Kasumi-1 (cell line): ENCODE results near the gene SOWAHD.
"Not testable (repeated sequence)": the region's sequence is repeated elsewhere in the genome, so short reads cannot be mapped to it uniquely, and the experiment has no call there.

ENCODE experiments used
- DNase-seq, 2 experiments: peaks; one replicate each; lab custom pipeline; 2025; lab: John Stamatoyannopoulos, UW

SOWAHD gene, protein sequence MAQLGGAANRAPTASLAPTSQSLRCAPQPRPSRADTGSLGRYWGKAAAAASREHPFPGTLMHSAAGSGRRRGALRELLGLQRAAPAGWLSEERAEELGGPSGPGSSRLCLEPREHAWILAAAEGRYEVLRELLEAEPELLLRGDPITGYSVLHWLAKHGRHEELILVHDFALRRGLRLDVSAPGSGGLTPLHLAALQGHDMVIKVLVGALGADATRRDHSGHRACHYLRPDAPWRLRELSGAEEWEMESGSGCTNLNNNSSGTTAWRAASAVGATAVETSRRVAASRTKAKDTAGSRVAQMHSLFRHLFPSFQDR

DNA sequence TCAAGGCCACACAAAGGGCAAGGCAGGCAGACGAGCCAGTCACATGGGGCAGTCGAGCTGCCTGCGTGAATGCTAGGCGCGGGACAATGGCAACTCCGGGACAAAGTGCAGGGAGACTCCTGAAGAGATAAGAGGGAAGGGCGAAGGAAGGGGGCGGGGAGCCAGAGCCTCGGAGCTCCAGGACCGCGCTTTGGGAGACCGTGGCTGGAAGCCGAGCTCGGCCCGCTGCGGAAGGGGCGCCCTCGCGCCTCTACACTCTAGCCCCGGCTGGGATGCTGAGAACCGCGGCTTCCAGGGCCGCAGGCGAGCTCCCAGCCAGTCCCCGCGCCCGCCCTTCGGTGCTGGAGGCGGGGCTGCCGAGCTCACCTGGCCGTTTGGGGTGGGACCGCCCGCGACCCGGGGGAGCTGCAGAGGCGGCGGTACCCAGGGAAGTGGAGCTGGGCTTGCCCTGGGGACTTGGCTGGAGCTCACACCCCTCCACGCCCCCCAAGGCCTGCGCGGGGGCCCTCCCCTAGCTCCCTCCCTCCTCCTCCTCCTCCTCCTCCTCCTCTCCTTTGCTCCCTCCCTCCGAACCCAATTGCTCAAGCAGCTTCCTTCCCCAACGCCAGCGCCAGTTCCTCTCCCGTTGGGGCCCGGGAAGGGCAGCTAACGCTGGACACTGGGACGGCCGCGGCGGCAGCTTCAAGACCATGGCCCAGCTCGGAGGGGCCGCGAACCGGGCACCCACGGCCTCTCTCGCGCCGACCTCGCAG lies at the start of gene SOWAHD:
Gene SOWAHD (plus strand): TSS at position 610 of the 752 bp plus-strand sequence. CDS start 80 bp downstream, at position 690.
- peak; percentile 25 to 40 for DNase-seq

DNA sequence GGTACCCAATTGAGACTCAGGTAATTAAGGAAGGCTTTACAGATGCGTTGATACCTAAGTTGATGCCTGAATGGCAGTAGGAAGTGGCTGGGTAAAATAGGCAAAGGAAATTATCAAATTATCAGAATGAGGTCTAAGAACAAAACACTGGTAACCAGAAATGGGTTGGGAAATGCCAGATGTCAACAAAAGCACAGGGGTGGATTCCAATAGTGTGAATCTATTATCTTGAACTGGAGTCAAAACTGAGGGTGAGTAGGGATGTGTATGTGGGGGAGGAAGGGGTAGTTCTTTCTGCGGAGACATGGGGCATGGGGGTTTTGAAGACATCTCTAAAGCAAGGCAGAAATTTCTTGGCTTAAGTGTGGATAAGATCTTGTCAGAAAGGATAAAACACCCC lies 49.5 kb upstream of the SOWAHD start:
- DNase-seq = no peak

DNA sequence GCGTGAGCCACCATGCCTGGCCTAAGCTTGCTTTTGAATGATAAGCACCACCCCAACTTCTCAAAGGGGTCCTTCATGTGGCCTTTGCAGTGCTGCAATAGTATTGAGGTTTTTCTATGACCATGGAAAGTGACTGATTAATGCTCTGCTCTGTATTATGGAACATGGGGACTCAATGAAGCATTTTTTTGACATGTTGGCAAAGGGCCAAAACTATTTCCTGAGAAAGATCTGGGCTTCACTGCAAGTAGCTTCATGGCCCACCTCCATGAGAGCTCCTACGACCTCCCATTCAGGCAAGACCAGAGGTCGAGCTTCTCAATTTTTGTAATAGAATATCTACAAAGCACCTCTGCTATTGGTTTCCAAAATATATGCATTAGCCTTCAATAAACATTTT lies 48.8 kb upstream of the SOWAHD start:
- DNase-seq = no peak

DNA sequence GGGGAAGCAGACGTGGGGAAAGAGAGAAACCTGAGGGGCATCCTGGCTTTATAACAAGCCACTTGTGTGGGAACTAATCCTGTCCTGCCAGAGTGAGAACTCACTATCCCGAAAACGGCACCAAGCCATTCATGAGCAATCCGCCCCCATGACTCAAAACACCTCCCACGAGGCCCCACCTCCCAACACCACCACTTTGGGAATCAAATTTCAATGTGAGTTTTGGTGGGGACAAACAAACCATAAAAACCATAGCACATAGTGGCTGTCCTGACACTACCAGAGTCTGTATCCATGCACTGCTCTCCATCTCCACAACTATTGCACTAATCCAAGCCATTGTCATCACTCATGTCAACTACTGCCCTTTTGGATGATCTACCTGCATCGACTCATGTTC lies 36.9 kb upstream of the SOWAHD start:
- DNase-seq = no peak

DNA sequence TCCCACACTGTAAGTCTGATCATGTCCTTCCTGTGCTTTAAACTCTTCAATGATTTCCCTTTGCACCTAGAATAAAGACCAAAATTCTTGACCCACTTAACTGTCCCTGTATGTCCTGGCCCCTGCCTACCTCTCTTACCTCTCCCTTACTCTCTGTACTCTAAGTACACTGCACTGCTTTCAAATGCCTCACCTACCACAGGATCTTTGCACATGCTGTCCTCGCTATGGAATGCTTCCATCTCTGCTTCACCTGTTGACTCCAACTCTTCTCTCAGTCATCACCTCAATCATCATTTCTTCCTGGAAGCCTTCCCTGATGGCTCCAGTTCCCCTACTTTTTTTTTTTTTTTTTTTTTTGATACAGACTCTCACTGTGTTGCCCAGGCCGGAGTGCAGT lies 36.5 kb upstream of the SOWAHD start:
- DNase-seq = no peak

DNA sequence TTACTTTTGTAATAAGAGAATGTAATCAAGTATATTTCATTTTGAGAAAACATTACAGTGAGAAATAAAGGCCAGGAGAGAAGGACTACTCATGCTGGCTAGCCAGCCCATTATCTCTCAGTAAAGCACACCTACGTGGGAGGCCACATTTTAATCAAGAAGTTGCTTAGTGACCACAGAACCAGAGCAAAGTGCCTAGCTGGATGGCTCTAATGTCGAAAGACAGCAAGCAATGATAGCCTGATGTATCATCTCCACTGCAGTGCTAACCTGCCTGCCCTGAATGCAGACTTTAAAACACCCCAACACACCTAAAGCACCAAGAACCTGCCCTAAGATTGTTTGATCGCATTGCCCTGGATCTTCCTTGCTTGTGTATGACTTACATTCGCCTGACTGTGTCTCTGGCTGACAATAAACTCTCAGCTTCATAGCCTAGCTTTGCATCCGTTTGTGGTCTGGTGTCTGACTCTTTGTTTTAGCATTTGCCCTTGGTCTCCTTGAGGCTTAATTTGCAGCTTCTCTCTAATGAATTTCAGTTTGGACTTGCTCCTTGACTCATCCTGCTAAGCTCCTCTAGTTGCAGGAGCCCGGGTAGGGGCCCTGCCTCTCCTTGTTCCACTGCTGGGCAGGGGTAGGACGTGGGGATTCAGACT lies 31.4 kb upstream of the SOWAHD start:
- DNase-seq = peak; percentile 60 to 67

DNA sequence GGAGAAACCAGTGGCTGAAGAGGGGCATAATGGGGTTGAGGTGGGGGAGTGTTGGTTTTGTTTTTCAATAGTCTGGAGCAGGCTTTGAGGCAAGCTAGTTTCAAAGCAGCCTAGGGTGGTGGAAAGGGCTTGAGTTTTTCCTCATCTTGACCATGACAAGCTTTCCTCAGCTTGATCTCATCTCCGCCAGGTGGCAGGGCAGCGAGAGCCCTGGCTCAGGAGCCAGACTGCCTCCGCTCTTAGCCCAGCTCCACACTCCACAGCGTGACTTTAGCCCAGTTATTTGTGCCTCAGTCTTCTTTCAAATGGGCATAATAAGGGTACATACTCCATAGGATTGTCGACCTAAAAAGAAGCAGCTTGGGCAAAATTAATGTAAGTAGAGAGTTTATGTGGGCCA lies 29.9 kb upstream of the SOWAHD start:
- no peak for DNase-seq

DNA sequence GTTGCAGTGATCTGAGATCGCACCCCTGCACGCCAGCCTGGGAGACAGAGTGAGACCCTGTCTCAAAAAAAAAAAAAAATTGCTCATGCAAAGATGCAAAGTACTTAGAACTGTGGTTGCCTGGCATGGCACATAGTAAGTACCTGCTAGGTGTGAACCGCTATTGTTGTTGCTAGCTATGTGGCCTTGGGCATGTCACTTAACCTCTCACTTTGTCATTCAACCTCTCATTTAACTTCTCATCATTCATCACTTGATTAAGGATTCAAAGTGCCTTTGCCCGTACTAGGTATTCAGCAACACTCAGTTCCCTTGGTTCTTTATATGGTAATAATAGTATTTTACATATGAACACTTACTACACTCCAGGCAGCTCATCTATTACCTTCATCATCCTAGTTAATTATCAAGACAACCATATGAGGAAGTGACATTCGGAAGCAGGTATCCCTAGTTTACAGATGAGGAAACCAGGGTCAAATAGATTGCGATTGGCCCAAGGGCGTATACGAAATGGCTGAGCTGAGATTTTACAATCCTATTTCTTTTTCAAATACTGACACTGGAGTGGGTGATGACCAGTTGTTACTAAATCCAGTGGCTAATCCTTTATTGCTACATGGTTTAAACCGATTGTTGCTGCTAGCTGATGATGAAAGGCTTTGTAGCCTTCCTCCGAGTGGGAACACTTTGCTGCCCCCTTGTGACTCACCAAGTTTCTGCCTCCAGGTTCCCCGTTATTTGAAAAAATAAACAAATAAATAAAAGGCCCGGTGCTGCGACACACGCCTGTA lies 28.8 kb upstream of the SOWAHD start:
- peak; percentile 58 to 68 for DNase-seq

DNA sequence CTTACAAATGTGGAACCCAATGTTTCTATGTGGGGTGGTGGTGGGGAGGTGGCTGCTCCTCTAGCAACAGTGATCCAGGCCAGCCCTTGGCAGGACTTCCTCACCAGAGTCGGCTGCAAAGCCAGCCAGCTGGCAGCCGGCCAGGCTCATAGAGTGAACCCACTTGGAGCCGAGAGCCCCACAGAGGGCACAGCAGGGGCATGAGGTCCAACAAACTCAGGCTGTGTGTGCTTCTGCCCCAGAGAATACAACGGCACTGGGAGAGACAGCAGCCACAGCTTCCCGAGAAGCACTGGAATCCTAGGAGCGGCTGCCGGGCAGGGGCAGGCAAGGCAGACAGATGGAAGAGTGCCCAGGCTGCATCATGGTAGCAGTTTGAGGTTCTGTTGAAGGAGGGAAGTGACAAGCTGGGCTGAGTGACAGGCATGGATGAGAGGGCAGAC lies 23.5 kb upstream of the SOWAHD start:
- no peak for DNase-seq

DNA sequence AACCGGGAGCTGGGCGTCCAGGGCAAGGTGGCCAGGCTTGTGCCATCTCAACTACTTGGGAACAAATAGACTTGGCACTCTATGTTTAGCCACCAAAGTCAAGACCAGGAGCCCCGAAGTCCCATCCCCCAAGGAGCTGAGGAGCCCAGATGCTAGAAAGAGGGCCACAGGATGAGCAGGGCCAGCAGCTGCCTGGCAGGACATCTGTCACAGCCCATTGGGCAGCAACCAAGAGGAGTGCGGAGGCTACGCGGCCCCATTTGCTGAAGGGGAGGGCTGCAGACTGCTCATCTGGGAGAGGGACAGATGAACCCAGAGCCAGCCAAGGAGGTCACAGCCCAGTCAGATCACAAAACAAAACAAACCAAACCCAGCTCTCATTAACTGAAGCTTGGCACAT lies 22.9 kb upstream of the SOWAHD start:
- DNase-seq = no peak

DNA sequence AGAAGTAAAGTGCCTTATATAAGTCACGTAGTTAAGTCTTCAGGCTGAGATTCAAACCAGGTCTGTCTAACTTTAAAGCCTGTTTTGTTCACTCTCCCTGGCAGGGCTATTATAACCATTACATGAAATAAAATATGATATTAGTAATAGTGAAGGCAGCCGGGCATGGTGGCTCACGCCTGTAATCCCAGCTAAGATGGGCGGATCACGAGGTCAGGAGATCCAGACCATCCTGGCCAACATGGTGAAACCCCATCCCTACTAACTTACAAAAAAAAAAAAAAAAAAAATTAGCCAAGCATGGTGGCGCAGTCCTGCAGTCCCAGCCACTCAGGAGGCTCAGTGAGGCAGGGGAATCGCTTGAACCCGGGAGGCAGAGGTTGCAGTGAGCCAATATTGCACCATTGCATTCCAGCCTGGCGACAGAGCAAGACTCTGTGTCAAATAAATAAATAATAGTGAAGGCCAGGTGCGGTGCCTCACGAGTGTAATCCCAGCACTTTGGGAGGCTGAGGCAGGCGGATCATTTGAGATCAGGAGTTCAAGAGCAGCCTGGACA lies 22.1 kb upstream of the SOWAHD start:
- no peak for DNase-seq

DNA sequence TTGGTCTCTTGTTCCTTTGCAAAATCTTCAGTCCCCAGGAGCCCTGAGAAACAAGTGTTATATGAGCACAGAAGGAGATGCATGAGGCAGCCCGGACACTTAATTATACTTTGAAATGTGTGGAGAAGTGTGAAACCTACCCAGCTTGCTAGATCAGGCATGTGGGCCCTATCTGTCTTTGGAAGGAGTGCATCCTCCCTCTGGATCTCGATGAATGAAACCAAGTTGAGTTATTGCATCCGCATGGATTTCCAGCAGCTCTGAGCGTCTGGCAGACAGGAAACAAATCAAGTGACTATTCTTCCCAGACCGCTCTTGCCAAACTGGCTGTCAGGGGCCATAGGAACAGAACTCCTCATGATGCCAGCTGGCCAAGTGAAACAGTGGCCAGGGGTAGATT lies 19.6 kb upstream of the SOWAHD start:
- DNase-seq = no peak

DNA sequence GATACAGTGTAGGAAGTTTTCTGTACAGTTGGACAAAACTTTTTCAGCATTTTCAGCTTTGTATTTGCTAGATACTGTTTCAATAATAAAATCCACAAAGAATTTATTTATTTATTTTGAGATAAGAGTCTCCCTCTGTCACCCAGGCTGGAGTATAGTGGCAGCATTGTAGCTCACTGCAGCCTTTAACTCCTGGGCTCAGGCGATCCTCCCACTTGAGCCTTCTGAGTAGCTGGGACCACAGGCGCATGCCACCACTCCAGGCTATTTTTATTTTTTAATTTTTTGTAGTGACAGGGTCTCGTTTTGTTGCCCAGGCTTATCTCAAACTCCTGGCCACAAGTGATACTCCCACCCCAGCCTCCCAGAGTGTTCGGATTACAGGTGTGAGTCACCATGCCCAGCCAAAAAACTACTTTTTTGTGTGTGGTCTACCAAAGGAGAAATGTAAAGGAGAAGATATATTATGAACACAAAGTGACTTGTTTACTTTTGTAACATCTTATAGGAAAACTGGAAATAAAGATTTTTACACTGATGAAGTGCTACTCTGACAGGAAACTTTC lies 13.0 kb upstream of the SOWAHD start:
- DNase-seq = no peak

DNA sequence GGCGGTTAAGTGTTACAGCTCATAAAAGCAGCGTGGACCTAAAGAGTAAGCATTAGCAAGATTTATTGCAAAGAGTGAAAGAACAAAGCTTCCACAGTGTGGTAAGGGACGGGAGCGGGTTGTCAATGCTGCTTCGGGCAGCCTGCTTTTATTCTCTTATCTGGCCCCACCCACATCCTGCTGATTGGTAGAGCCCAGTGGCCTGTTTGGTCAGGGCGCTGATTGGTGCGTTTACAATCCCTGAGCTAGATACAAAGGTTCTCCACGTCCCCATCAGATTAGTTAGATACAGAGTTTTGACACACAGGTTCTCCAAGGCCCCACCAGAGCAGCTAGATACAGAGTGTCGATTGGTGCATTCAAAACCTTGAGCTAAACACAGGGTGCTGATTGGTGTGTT lies 8.3 kb upstream of the SOWAHD start:
- not testable (repeated sequence) for DNase-seq

DNA sequence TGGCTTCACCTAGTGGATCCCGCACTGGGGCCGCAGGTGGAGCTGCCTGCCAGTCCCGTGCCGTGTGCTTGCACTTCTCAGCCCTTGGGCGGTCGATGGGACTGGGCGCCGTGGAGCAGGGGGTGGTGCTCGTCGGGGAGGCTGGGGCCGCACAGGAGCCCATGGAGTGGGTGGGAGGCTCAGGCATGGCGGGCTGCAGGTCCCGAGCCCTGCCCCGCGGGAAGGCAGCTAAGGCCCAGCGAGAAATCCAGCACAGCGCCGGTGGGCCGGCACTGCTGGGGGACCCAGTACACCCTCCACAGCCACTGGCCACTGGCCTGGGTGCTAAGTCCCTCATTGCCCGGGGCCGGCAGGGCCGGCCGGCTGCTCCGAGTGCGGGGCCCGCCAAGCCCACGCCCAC lies 7.6 kb upstream of the SOWAHD start:
- DNase-seq = not testable (repeated sequence)

DNA sequence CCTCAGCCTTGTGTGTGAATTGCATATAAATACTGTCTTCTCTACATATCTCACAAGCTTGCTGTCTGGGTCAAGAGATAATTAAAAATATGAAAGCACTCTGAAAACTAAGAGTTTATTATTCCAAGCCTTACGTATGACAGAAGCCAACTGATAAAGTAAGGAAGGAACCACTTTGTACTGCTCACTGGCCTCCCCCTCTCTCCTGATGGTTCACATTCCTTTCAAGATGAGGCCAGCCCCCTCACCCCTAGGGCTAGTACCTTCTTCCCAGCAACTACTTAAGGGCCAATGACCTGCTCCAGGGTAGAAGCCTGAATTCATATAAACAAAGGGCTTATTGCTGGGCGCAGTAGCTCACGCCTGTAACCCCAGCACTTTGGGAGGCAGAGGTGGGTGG lies 5.4 kb upstream of the SOWAHD start:
- DNase-seq = no peak

DNA sequence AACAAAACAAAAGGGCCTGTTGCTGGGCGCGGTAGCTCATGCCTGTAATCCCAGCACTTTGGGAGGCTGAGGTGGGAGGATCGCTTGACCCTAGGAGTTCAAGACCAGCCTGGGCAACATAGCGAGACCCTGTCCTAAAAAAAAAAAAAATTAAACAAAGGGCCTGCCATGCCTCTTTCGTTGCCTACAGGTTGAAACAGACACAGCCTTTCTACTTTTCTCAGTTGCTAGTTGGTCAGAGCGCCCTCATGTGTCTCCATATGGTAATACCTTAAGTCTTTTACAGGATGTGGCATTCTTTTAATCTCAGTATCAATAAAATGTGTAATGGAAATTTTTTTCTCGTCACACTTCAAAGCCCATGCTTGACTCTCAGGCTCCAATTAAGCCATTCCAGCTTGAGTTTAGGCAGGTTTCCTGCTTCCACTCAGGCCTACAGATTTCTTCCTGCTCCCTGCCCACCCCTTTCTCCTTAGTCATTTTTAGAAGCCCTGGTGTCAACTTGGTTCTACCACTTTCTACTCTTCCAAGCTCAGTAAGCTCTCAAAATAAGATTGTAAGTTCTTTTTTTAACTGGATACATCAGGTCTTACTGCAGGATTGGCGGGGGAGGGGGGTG lies 4.6 kb upstream of the SOWAHD start:
- DNase-seq = peak; percentile 59 to 72

DNA sequence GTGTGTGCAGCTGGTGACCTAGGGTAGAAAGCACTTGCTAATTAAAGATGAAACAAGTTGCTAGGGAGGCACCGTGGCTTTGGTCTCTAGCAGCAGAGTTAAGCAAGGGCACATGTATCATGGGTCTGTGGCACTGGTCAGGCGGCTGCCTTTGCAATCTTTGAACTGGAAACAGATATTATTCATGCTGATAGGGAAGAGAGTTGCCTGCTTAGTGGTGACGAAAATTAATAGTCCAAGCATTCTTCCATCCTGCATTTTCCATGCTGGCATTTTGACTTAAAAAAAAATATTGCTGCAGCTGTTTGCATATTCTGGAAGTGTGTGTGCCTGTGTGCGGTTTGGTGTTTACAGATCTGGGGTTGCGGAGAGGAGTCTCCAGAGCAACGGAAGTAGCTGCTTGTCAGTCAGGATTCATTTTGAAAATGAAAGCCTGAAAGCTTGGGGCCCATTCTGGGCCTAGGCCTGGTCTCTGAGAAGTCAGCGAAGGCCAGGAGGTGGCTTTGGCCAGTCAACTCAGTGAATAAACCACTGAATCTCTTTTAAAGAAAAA lies 2.3 kb upstream of the SOWAHD start:
- no peak for DNase-seq

DNA sequence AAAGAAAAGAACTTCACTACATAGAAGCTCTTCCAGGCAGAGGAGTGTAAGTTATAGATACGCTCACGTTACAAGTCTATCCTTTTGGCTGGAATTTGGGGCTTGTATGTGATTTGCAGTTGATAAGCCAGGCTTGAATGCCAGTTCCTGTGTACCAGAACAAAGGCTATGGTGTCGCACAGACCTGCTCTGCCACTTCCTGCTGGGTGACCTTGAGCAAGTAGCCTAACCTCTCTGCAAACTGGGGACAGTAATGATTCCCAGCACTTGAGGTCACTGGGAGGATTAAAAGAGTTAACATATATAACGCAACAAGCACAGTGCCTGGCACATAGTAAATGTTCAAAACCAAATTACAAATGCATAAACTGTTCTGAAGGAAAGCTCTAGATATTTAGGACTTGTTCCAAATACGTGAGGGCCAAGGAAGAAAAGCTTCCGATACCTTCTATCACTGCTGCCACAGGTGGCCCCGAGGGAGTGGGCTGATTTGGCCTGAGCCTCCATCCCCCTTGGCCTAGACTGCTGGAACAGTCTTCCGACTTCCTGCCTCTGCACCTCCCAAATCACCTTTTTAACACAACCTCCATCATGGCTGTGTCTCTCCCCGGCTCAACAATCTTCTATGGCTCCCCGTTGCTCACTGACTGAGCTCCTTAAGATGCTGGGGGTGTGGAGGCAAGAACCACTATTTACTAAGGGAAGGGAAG lies 1.3 kb upstream of the SOWAHD start:
- no peak for DNase-seq

DNA sequence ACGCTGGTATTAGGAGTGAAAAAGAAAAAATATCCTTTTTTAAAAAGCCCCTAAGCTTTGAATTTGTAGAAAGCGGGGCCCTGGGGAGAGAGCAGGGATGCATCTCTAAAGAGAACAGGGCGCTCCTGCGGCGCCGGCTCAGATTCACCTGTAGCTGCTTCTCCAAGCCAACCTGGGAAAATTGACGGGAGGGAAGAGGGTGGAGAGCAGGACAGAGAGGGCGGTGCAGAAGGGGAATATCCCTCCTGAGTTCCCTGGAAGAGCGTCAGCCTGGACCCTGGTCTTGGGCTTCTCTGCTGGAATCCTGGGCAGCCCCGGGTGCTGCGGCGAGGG lies 776 bp upstream of the SOWAHD start:
- DNase-seq = no peak
